ENCODE results near the gene TCERG1L.
"Not testable (repeated sequence)": the region's sequence is repeated elsewhere in the genome, so short reads cannot be mapped to it uniquely, and the experiment has no call there.

The TCERG1L gene

DNA sequence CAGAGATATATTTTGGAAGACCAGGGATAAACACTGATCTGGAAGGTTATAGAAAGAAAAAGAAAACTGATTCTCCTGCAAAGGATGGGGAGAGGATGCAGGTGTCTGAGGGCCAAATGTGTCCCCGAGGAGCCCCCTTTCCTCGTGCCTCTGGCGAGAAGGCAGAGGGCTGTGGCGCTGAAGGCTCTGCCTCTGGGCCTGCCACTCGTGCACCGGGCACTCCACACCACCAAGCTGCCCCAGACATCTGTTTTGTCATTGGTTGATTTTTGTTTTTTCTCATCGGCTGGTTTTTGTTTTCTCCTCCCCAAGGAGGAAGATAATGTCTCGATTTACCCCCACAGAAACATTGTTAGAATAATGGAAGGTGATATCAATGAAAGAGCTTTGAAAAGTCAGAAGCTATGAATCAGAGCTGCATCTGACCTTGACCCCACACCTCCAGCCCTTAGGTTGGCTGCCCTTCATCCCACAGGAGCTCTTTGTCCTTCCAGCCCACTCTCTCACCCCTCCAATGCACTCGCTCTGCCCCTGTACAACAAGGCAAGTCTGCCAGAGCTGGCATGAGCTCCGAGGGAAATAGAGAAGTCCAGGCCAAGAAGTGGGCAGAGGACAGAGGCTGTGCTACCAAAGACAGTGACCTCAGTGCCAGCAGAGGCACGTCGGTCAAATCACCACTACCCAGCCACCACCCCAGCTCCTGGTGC lies 124.8 kb downstream of the TCERG1L start:
- DNase-seq (ENCODE audit: low read depth in 2 of 2): no peak

DNA sequence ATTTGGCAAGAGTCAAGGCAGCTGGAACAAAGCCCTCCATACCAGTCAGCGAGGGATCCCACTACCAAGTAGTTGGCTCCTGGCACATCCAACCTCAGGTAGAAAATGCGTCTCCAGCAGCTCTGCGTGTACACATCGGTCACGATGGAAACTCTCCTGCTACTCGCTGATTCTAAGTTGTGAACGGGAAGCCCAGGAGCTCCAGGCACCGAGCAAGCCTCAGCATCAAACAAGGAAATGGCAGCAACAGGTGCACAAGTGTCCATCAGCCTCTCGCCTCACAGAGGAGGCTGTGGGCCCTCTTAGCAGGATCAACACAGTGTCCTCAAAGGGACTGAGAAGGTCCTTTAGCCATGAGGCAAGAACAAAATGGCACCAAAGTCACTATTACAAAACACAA lies 127.0 kb downstream of the TCERG1L start:
- no peak for DNase-seq (ENCODE audit: low read depth in 2 of 2)

DNA sequence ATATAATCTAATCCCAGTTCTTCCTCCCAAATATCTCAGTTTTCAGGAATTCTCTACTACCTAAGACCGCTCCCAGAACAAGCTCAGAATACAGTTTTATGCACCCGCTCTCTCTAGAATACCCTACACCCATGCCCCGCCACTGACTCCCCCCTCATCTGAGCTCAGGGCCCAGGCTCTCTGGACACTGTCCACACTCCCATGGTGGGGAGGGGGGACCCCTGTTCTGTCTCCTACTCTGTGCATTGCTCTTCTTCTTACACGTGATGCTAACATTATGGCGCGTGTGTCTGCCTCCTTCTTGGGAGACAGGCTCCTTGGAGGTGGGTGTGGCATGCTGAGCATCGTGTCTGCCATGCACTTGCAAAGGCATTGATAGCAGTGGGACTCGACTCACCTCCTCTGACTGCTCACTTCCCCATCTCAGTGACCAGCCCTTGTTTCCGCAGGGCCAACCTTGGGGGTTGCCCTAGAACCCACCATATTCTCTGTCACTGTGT lies 127.9 kb downstream of the TCERG1L start:
- no peak for DNase-seq (ENCODE audit: low read depth in 2 of 2)

GRCh38 chr10:131181456-131181855 lies 130.1 kb downstream of the TCERG1L start:
- no peak for DNase-seq (ENCODE audit: low read depth in 2 of 2)

GRCh38 chr10:131180740-131181415 lies 130.6 kb downstream of the TCERG1L start:
- DNase-seq (ENCODE audit: low read depth in 2 of 2): no peak

- DNase-seq (ENCODE audit: low read depth in 2 of 2): no peak
Observed at GRCh38 chr10:131180086-131180485, 131.4 kb downstream of the TCERG1L start.

GRCh38 chr10:131179361-131179760 lies 132.2 kb downstream of the TCERG1L start:
- DNase-seq (ENCODE audit: low read depth in 2 of 2): no peak

DNA sequence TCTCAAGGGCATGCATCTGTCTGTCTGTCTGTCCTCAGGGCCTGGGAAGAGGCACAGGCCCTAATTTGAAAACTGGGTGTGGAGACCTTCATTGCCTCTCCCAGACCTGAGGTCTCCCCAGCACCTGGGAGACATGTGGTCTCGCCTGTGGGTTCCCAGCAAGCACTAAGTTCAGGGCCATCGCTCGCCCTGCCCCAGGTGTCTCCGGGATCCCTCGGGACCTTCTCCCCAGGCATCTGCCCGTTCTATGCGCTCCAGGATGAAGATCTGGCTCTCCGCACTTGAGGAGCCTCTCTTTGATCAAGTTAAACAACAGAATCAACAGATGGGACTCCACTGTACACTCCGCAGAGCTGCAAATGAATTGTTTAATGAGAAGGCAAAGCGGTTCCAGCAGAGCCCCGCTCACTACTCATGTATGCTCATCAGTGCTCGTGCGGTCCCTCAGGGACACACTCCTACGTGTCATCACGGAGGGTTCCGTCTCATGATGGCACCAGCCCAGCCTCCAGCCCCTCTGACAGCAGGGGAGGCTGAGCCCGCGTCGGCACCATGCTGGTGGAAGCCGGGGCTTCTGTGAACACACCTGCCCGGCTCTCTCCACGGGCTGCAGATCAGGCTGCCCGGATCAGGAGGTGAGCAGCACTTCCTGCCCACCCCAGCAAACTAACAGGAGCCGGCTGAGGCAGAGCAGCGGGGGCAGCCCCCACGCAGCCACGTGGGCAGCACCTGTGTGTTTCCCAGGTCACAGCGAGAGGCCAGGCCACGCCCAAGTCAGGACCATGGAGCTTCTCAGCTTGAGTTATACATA lies 132.8 kb downstream of the TCERG1L start:
- DNase-seq (ENCODE audit: low read depth in 2 of 2): no peak

- no peak for DNase-seq (ENCODE audit: low read depth in 2 of 2)
Observed at GRCh38 chr10:131177431-131178327, 133.8 kb downstream of the TCERG1L start.

- DNase-seq (ENCODE audit: low read depth in 2 of 2): no peak
Observed at GRCh38 chr10:131176907-131177306, 134.6 kb downstream of the TCERG1L start.

- not testable (repeated sequence) for DNase-seq (ENCODE audit: low read depth in 2 of 2)
Observed at GRCh38 chr10:131176324-131176723, 135.2 kb downstream of the TCERG1L start.

DNA sequence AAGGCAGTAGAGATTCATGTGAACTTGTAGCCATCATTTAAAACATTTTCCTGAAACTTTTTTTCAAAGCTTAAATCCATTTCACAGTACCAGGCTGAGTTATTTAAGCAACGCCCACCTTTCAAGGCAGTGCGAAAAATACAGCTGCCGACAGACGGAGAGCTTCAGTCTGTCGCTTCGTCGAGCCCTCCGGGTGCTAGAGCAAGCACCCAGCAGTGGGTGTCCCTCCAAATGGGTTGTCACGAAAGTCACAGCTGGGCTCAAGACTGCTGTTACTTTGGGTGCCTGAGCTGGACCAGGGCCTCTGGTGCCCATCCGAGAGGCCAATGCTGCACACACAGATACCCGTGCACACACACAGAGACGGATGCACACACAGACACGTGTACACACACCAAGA lies 135.6 kb downstream of the TCERG1L start:
- DNase-seq (ENCODE audit: low read depth in 2 of 2): no peak

GRCh38 chr10:131174651-131175540 lies 136.6 kb downstream of the TCERG1L start:
- DNase-seq (ENCODE audit: low read depth in 2 of 2): no peak

- DNase-seq (ENCODE audit: low read depth in 2 of 2): no peak
Observed at GRCh38 chr10:131174211-131174565, 137.3 kb downstream of the TCERG1L start.

DNA sequence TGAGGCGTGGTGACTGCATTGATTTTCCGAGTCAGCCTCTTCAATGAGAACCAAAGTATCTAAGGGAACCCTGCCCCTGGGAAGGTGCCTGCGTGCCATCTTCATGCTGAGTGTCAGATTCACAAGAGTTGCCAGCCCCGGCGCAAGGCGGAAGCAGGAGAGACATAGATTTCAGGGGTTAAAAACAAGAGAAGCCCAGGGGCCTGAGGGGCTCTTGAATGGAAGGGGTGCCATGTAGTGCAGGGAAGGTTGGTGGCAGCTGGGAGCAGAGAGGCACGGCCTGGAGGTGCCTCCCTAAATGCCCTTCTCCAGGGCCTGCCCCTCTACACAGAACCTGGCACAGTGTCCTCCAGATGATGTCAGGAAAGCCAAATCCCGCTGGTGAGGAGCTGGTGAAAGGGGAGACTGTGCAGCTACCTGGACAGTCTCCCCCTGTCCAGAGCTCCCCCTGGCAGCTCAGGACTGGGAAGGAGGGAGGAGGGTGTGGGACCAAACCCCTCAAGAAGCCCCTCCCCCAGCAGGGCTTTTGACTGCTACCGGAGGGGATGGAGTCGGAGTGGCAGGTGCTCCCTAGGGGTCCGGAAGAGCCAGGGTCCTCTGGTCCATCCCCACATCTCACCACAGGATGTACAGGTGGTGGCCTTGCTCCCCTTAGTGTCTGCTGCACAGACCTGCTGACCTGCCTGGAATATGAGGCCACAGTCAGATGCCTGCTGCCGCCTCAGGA lies 137.9 kb downstream of the TCERG1L start:
- DNase-seq (ENCODE audit: low read depth in 2 of 2): no peak

DNA sequence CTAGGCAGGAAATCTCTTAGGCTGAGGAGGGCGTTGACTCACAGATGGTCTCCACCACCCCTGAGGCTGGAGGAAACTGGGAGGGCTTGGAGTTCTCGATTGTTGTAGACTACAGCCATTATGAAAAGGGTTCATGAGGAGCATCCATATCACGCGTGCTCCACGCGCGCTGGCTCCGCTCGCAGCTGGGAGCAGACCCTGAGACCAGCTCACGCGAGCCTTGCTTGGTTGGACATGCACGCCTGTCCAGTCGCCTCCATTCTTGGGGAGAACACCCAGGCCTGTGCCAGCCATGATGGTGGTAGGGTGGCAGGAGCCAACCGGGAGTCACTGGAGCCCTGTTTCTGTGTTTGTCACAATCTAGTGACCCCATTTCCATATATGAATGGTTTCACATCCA lies 139.1 kb downstream of the TCERG1L start:
- no peak for DNase-seq (ENCODE audit: low read depth in 2 of 2)

- no peak for DNase-seq (ENCODE audit: low read depth in 2 of 2)
Observed at GRCh38 chr10:131169146-131169545, 142.4 kb downstream of the TCERG1L start.

GRCh38 chr10:131168238-131168875 lies 143.2 kb downstream of the TCERG1L start:
- no peak for DNase-seq (ENCODE audit: low read depth in 2 of 2)

All from stimulated activated CD4-positive, alpha-beta T cell treated with anti-CD3 and anti-CD28 coated beads, Interleukin-12 subunit alpha, Interleukin-12 subunit beta, amount 100 ng/mL, for 24 hours (primary cell).